HG03095 (cell line): ENCODE data around the gene GGT5.
A peak's percentile ranks its signal among the peaks of the same experiment; 100 is the strongest.
"Not testable (repeated sequence)": the region's sequence is repeated elsewhere in the genome, so short reads cannot be mapped to it uniquely, and the experiment has no call there.

Experiments used
- ATAC-seq: cut with Tn5 transposase; IDR thresholded peaks from one replicate; pipeline ENCODE4 v1.9.1; 2021; ENCODE audit warnings: moderate library complexity; ENCODE audit not compliant: unreplicated experiment

The GGT5 gene, protein sequence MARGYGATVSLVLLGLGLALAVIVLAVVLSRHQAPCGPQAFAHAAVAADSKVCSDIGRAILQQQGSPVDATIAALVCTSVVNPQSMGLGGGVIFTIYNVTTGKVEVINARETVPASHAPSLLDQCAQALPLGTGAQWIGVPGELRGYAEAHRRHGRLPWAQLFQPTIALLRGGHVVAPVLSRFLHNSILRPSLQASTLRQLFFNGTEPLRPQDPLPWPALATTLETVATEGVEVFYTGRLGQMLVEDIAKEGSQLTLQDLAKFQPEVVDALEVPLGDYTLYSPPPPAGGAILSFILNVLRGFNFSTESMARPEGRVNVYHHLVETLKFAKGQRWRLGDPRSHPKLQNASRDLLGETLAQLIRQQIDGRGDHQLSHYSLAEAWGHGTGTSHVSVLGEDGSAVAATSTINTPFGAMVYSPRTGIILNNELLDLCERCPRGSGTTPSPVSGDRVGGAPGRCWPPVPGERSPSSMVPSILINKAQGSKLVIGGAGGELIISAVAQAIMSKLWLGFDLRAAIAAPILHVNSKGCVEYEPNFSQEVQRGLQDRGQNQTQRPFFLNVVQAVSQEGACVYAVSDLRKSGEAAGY

DNA sequence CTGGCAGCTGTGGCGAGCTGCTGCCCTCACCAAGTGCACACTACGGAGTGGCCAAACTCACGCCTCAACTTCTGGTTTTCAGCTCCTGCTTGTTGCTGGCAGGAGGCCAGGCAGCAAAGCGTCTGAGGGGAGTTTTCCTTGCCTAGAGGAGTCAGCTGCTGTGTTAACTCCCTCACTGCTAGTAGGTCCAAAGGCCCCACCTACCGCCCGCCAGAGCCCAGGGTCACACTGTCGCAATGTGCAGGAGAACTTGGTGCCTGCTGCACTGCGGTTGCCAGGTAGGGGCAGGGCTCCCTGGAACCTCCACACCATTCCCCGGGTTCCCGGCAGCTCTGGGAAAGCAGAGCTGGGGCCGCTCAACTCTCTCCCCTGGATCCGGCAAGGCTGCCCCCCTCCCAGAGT lies at the start of gene GGT5:
Gene GGT5, minus strand, starts transcription at position 53 of the 402 bp plus-strand sequence. CDS start 357 bp downstream, outside the sequence.
- ATAC-seq: not testable (repeated sequence)

DNA sequence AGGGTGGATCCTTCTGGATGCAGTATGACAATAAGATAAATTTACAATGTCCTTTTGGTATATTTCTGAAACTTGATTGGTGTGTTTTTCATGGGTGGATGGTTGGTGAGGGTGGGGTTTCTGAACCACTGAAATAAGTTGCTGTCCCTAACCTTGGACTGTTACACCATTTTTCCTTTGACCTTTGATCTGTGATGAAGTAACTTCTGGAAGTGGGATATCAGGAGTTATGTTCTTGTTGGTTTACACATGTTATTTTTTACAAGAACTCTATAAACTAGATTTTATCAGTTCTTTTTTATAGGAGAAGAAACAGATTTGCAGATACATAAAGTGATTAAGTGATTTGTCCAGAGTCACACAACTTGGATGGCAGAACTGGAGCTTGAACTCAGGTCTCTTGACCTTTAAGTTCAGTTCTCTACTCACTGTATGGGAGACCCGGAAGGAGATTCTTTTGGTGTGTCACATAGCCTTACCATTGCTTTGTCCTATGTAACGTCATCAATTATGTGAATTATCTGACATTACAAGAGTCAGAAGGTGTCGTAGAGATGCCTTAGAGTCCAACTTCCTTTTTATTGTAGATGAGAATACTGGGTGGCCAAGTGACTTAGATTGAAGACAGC lies 47.4 kb upstream of the GGT5 start:
- not testable (repeated sequence) for ATAC-seq

DNA sequence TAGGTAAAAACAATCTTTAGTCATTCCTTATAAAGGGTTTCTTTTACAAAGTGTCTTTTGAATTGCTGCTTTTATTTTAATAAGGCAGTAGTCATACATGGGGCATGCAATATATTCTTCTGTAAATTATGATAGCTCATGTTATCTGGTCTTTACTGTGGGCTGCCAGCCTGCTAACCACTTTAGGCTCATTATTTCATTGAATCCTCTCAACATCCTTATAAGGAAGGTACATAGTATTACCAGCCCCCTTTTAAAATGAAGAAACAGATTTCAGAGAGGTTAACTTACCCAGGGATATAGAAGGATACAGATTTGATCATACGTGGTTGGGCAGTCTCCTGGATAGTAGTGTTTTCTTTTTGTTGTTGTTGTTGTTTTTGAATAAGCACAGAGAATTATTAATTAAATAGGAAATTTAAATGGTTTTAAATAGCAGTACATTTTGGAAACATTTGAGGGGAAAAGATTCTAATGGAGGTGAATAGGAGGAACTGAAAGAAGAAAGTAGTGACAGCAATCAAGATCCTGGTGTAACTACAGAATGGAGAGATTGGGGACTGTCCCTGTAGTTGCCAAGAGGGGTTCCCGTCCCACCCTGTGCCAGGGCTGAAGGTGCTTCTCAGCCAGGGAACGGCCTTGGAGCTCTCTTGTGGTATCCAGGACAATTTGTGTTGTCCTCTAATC lies 46.8 kb upstream of the GGT5 start:
- ATAC-seq: no peak

DNA sequence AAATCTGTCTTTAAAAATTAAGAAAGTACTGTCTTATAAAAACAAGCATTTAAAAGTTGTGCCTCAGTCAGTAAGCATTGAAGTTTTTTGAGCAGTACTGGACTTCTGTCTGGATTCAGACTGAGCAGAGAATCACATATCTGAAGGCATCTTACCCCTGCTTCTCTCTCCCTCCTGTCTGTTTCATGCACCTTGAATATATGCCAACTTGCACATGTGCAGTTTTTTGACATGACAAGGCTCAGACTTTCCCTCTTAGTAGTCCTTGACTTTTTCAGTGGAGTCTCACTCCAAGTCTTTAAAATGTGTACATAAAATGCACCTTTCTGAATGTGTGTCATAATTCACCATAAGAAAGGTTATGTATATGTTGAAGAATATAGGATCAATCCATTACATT lies 45.6 kb upstream of the GGT5 start:
- no peak for ATAC-seq

DNA sequence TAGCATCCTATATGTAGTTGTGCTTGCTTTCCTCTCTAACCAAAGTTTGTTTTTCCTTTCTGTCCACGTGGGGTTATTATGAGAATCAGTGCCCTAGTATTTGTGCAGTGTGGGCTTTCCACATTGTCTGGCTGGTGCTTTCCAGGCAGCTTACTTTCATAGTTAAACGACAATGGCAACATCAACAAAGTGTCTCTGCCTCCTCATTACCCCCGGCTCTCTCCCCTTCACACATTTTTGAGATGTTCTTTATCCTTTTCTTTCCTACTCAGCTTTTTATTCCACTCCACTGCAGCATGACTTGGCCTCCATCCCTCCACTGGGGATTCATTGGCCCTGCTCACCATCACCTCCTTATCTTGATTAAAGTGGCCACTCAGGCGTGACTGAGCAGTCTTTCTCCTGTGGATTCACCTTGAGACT lies 44.9 kb upstream of the GGT5 start:
- ATAC-seq: no peak

DNA sequence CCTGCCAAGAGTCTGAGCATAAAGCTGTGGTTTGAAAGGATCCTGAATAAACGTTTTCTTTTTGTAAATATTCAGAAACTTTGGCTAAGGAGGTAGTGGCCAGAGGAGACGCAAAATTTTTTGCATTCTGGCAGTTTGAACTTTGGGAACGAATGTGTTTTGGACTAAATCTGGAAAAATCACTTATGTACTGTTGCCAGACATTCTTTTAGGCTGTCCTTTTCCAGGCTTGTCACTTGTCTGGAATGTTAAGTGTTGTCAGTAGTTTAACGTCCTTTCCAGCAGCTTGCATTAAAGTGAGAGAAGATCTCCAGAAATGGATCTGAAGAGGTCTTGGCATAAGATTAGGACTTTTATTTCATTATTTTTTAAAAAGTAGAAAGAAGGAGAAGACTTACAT lies 44.2 kb upstream of the GGT5 start:
- no peak for ATAC-seq

DNA sequence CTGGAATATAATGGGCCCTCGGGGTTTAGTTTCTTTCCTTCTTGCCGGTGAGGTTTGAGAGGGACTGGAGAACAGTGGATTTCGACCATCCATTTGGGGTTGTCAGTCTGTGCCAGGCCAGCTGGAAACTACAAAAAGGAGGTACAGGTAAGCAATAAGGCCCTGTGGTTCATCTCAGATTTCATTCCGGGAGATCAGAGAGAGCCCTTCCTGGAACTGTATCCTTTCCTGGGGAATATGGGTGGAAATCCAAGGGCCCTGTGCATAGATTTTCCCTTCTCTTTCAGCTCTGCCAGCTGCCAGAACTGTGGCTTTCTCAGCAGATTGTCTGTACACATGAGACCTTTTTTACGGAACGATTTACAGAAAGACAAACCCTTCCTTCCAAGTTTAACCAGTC lies 42.9 kb upstream of the GGT5 start:
- not testable (repeated sequence) for ATAC-seq

DNA sequence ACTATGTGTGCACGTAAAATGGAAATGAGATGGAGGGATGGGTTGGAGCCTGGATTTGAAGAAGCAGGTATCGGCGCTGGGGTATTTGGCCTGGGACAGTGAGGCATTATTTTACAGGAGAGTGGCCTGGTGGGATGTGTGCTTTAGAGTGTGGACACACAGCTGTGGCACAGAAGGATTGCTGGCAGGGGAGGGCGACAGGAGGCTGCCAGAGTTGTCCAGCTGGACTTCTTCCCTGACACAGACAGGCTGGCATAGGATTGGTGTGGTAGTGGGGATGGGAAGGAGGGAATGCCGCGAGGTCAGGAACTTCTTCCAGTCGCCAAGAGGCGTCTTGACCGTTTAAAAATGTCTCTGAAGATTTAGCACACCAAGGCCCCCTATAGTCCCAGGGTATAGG lies 42.3 kb upstream of the GGT5 start:
- not testable (repeated sequence) for ATAC-seq

DNA sequence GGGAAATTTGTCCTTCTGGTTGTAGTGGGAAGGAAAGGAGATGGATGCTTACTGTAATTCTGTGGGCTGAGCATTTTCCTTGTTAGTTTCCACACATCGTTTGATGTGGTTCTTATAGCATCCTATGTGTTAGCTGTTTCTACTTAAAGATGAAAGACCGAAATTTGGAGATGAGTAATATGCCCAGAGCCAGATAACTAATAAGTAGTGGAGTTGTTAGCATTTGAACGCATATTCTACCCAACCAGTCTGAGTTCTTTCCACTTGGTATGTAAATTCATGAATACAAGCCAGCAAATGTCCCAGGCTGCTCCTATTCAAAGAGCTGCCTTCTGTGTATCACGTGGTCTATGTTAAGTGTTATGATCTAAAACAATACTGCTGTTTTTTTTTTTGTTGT lies 40.4 kb upstream of the GGT5 start:
- no peak for ATAC-seq

DNA sequence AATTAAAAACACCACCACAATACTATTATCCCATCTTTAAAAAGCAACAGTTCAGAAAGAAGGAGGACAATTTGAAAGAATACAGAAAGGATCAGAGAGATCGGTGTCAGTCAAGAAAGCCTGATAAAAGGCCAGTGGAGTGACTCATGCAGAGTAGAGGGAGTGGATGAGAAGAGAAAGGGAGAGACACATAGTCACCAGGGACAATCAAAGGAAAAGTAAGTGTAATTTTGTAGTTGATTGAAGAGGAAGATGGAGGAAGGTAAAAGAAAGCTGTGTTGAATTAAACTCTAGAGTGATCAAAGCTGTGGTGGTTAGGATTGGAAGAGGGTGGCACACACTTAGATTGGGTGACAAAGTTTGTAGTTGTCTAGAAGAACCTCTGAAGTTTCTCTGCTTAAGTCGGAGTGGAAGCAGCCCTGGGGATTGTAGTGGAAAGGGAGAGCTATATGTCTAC lies 39.9 kb upstream of the GGT5 start:
- ATAC-seq: no peak

DNA sequence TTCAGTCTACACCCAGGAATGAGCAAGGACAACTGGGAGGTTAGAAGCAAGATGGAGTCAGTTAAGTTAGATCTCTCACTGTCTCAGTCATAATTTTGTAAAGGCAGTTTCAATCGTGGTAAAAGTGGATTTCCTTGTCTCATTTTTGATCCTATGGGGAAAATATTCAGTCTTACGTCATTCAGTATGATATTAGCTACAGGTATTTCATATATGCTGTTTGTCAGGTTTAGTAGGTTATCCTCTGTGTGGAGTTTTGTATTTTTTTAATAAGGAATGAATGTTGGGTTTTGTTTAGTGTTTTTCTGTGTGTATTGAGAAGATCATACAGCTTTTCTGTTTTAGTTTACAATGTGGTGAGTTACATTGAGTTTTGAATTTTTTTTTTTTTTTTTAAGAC lies 37.5 kb upstream of the GGT5 start:
- ATAC-seq: no peak

DNA sequence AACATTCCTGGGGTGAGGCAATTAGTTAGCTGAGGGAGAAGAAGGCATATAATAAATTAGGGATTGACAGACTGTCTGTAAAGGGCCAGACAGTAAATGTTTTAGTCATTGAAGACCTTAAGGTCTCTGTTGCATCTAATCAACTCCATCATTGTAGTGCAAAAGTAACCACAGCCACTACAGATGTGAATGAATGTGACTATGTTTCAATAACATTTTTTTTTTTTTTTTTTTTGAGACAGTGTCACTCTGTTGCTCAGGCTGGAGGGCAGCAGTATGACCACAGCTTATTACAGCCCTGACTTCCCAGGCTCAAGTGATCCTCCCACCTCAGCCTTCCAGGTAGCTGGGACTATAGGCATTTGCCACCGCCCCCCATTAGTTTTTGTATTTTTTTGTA lies 35.5 kb upstream of the GGT5 start:
- ATAC-seq: not testable (repeated sequence)

DNA sequence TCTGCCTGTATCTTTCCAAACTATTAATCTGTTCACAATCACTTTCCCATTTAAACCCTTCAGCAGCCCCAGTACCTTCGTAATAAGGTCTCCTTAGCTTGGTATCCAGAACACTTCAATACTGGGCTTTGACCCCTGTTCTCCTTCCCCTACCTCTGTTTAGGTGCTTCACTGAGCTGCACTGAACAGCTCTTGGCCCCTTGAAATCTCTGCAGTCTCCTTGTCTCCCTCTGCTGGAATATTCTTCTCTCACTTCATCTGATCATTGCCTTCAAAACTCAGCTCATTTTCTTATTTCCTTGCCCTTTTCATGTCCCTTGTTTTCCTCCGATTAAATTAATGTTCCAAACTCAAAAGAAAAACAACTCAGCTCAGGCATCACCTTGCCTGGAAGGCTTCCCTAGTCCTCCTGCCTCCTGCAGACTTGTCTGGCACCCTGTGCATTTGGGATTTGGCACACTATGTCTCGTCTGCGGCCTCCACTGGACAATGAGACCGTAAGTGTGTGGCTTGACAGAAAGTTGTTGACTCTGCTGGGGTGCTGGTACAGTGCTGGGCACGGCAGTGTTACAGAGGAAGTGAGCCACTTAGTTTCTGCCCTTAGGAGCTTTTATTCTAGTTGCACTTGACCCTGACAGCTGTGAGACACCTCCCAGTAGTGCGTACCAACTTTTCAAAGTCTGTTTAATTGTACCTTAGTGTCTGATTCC lies 30.0 kb upstream of the GGT5 start:
- ATAC-seq: not testable (repeated sequence)

DNA sequence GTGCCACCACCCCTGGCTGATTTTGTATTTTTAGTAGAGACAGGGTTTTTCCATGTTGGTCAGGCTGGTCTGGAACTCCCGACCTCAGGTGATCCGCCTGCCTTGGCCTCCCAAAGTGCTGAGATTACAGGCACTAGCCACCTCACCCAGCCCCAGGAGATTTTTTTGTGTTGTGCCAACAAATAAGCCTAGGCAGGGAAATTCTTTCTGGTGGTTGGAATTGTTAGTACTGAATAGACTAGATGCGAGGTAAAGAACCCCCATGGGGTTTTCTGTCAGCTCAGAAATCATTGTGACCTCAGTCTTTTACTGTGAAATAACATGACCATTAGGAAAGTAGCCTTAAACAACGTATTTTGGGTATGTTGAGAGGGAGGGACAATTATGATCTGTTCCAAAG lies 29.0 kb upstream of the GGT5 start:
- not testable (repeated sequence) for ATAC-seq

DNA sequence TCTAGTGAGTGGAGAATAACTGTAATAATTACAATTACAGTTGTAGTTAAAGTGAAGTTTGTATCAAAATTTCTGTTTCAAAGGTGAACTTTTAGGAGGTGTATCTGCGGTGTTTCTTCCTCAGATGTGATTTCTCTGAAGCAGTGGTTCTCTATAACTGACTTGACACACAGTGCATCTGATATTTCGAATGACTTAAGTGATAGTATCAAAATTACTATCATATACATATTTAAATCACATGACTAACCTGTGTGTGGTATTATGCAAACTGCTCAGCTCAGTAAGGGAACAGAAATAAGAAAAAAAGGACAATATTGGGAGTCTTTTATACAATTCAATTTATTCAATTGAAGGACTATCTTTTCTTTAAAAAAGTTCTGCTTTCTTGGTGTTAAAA lies 28.1 kb upstream of the GGT5 start:
- not testable (repeated sequence) for ATAC-seq

DNA sequence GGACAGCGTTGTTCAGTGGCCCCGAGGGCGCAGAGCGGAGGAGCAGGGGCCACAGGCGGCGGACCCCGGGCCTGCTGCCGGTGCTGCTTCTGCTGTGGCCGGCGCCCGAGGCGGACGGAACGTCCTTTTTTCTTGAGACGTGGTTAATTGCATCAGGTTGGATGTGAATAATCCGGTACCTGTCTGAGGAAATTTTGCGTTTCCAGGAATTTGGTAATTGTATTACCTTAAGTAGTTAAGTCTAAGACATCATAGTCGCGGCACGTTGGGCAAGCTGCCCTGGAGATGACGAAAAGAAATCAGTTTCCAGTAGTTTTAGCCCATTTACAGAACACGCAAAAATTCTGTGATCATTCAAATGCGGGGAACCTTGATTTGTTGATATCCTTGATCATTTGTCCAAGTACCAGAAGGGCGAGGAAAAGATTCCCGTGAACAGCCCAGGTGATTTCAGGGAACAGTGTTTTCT lies 26.5 kb upstream of the GGT5 start:
- ATAC-seq: peak; percentile 1

DNA sequence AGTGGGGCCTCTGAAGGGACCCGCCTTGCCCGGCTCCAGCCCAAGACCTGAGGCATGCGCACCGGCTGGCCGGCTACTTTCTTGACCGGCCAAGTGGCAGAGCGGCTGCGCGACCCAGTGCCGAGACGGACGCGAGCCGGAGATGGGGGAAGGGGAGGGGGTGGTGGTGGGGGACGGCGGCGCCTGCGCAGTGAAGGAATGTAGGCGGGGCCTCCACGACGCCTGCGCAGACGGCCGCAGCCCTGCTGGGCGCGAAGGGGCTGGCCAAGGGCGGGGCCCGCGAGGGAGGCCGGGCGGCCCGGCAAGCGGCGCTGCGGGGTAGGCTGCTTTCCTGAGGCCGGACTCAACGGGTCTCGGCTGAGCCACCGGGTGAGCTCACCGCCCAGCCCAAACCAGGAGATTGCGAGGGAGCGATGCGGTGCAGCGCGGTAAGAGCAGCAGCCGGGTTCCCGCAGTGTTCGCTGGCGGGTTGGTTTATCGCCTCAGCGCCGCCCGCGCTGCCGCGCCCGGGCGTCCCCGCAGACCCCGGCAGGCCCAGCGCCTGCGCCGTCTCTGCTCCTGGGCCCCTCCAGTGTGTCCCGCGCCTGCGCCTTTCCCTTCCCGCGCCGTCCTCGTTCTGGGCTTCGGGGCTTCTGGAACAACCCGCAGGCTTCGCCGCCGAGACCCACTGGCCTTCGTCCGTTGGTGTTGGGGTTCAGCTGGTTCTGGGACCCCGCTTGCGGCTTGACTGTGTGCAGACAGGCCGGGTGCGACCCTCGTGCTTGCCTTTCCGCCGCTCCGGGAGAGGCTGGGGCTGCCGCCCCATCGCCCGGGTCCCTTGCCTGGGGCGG lies 25.9 kb upstream of the GGT5 start, which contains the start of gene SPECC1L:
Gene SPECC1L, plus strand, starts transcription at position 276 of the 830 bp plus-strand sequence. CDS start 31,401 bp downstream, outside the sequence.
- peak; percentile 79 for ATAC-seq

DNA sequence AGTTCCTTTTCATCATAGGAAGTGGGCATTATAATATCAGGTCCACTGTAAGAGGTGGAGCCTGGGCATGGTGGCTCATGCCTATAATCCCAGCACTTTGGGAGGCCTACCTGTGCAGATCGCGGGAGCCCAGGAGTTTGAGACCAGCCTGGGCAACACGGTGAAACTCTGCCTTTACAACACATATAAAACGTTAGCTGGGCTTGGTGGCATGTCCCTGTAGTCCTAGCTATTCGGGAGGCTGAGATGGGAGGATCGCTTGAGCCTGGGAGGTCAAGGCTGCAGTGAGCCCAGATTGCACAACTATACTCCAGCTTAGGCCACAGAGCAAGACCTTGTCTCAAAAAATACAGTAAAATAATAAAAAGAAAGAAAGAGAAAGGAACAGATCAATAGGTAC lies 21.6 kb upstream of the GGT5 start:
- not testable (repeated sequence) for ATAC-seq

DNA sequence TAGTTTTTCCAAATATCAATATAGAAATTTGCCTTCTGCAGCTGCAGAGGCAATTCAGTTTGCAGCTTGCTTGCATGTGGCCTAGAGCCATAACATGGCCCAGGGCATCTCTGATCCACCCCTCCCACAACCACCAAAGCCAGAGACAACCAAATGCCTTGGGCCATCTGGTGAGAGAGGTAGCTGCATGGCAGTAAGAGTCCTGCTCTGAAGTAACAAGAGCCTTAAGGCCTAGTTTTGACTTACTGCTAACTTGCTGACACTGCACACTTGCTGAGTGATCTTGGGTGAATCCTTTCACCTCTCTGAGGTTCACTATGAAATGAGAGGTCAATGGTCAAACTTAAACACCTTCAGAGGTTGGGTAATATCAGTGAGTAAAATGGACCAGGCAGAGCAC lies 20.9 kb upstream of the GGT5 start:
- ATAC-seq: no peak
